Liver (tissue), 3 donors: ENCODE results near the gene MOSPD3.

Source experiments
- FOXA2 ChIP-seq: IDR thresholded peaks from 2 replicates; pipeline ENCODE4 v1.6.1; 2016; ENCODE audit warnings: antibody characterized with exemption
- GABPA ChIP-seq, 2 donors: IDR thresholded peaks in 1 of 2; conservative IDR thresholded peaks in 1 of 2; 2 replicates each; pipeline ENCODE4 v1.6.1; 2016; ENCODE audit warnings: antibody characterized with exemption in 2 of 2, mild to moderate bottlenecking in 1 of 2, moderate library complexity in 1 of 2
- HNF4A ChIP-seq, 2 donors: conservative IDR thresholded peaks; 2 replicates each; pipeline ENCODE4 v1.6.1; 2016; ENCODE audit warnings: antibody characterized with exemption in 2 of 2, mild to moderate bottlenecking in 2 of 2
- RAD21 ChIP-seq, 2 donors: IDR thresholded peaks; 2 replicates each; pipeline ENCODE4 v1.6.1; 2016; ENCODE audit warnings: antibody characterized with exemption in 2 of 2, mild to moderate bottlenecking in 2 of 2
- RXRA ChIP-seq, 2 donors: IDR thresholded peaks; 2 replicates each; pipeline ENCODE4 v1.6.1; 2017 to 2018; ENCODE audit warnings: antibody characterized with exemption in 2 of 2, mild to moderate bottlenecking in 1 of 2
- TAF1 ChIP-seq: conservative IDR thresholded peaks from 2 replicates; pipeline ENCODE4 v1.6.1; 2016; ENCODE audit warnings: antibody characterized with exemption, mild to moderate bottlenecking
- TF ChIP-seq, protein P1 (sequence below): fragments of 150-350 bp; IDR thresholded peaks from 2 replicates; pipeline ENCODE4 v1.5.1; 2017; ENCODE audit warnings: improper control_type of control experiment, low read depth, low read length; ENCODE audit not compliant: missing input control
- TF ChIP-seq, protein P2 (sequence below): IDR thresholded peaks from 2 replicates; pipeline ENCODE4 v1.6.1; 2016; ENCODE audit warnings: antibody characterized with exemption
- TF ChIP-seq, protein P3 (sequence below): IDR thresholded peaks from 2 replicates; pipeline ENCODE4 v1.6.1; 2016; ENCODE audit warnings: antibody characterized with exemption, mild to moderate bottlenecking
- TF ChIP-seq, protein P4 (sequence below): IDR thresholded peaks from 2 replicates; pipeline ENCODE4 v1.6.1; 2016; ENCODE audit warnings: antibody characterized with exemption
- donor health status: healthy.
- donor health status: healthy.

DNA sequence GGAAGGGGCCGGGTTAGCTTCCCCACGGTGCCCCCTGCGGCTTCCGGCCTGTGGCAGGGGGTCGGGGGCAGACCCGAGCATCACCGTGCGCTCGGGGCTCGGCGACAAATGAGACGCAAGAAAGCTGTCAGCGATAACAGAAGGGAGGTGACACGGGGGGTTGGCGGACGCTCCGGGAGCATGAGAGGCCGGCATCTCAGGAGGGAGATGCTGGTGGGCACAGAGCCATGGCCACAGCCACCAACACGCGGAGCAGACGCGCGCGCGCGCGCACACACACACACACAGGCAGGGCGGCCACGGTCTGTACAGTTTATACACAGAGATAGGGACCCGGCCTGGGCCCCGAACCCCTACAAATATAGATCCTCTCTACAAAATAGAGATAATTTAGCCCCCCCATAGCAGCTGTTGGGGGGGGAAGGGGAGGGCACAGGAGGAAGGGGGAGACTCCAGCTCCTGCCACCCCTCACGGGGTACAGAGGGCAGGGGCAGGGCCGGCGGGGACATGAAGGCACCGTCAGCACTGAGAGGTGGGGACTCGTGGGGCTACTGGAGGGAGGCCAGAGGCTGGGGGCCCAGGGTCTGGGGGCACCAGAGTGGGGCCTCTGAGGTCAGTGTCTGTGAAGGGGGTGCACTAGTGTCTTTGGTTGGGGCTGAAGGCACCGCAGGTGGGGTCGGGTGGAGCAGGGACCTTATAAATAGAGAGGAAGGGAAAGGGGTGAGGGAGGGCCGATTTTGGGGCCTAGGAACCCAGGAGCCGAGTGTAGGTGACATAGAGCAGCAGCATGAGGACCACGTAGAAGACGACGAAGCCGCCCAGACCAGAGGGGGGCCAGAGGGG lies 37.8 kb upstream of the MOSPD3 start:
- TF ChIP-seq RAD21 (IDR thresholded peaks at IDR 0.05) = no peak
- TF ChIP-seq TAF1 = no peak
- TF ChIP-seq, protein P1, sequence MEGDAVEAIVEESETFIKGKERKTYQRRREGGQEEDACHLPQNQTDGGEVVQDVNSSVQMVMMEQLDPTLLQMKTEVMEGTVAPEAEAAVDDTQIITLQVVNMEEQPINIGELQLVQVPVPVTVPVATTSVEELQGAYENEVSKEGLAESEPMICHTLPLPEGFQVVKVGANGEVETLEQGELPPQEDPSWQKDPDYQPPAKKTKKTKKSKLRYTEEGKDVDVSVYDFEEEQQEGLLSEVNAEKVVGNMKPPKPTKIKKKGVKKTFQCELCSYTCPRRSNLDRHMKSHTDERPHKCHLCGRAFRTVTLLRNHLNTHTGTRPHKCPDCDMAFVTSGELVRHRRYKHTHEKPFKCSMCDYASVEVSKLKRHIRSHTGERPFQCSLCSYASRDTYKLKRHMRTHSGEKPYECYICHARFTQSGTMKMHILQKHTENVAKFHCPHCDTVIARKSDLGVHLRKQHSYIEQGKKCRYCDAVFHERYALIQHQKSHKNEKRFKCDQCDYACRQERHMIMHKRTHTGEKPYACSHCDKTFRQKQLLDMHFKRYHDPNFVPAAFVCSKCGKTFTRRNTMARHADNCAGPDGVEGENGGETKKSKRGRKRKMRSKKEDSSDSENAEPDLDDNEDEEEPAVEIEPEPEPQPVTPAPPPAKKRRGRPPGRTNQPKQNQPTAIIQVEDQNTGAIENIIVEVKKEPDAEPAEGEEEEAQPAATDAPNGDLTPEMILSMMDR = no peak
- no peak for TF ChIP-seq GABPA (IDR thresholded peaks at IDR 0.05 in 1 of 2, conservative IDR thresholded peaks at IDR 0.05 in 1 of 2)
- TF ChIP-seq RXRA (IDR thresholded peaks at IDR 0.05) = no peak
- no peak for TF ChIP-seq HNF4A (conservative IDR thresholded peaks at IDR 0.05)
- TF ChIP-seq, protein P2, sequence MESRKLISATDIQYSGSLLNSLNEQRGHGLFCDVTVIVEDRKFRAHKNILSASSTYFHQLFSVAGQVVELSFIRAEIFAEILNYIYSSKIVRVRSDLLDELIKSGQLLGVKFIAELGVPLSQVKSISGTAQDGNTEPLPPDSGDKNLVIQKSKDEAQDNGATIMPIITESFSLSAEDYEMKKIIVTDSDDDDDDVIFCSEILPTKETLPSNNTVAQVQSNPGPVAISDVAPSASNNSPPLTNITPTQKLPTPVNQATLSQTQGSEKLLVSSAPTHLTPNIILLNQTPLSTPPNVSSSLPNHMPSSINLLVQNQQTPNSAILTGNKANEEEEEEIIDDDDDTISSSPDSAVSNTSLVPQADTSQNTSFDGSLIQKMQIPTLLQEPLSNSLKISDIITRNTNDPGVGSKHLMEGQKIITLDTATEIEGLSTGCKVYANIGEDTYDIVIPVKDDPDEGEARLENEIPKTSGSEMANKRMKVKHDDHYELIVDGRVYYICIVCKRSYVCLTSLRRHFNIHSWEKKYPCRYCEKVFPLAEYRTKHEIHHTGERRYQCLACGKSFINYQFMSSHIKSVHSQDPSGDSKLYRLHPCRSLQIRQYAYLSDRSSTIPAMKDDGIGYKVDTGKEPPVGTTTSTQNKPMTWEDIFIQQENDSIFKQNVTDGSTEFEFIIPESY = no peak
- TF ChIP-seq, protein P3, sequence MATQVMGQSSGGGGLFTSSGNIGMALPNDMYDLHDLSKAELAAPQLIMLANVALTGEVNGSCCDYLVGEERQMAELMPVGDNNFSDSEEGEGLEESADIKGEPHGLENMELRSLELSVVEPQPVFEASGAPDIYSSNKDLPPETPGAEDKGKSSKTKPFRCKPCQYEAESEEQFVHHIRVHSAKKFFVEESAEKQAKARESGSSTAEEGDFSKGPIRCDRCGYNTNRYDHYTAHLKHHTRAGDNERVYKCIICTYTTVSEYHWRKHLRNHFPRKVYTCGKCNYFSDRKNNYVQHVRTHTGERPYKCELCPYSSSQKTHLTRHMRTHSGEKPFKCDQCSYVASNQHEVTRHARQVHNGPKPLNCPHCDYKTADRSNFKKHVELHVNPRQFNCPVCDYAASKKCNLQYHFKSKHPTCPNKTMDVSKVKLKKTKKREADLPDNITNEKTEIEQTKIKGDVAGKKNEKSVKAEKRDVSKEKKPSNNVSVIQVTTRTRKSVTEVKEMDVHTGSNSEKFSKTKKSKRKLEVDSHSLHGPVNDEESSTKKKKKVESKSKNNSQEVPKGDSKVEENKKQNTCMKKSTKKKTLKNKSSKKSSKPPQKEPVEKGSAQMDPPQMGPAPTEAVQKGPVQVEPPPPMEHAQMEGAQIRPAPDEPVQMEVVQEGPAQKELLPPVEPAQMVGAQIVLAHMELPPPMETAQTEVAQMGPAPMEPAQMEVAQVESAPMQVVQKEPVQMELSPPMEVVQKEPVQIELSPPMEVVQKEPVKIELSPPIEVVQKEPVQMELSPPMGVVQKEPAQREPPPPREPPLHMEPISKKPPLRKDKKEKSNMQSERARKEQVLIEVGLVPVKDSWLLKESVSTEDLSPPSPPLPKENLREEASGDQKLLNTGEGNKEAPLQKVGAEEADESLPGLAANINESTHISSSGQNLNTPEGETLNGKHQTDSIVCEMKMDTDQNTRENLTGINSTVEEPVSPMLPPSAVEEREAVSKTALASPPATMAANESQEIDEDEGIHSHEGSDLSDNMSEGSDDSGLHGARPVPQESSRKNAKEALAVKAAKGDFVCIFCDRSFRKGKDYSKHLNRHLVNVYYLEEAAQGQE = no peak
- TF ChIP-seq, protein P4, sequence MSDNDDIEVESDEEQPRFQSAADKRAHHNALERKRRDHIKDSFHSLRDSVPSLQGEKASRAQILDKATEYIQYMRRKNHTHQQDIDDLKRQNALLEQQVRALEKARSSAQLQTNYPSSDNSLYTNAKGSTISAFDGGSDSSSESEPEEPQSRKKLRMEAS = no peak
- no peak for TF ChIP-seq FOXA2
